ENCODE data around the gene RAB31.
"Not testable (repeated sequence)": the region's sequence is repeated elsewhere in the genome, so short reads cannot be mapped to it uniquely, and the experiment has no call there.

RAB31 gene

DNA sequence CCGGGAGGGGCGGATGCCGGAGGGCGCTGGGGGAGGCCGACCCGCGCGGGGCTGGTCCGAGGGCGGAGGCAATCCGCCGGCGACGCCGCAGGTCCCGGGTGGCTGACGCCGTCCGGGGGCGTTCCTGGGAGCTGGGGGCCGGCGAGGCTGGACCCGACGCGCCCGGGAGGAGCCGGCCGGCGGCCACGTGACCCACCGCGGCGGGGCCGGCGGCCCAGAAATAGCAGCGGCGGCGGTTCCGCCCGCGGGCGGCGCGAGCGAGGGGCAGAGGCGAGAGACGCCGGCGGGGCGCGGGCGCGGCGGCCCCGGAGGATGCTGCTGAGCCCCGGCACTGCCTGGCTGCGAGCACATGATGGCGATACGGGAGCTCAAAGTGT lies at the start of gene RAB31:
RAB31 (plus strand) TSS at position 245 of the 377 bp plus-strand sequence; CDS start at position 350, 105 bp downstream.
- peak in 47 of 51 donors; percentile 12 to 84 (median 64) for DNase-seq

DNA sequence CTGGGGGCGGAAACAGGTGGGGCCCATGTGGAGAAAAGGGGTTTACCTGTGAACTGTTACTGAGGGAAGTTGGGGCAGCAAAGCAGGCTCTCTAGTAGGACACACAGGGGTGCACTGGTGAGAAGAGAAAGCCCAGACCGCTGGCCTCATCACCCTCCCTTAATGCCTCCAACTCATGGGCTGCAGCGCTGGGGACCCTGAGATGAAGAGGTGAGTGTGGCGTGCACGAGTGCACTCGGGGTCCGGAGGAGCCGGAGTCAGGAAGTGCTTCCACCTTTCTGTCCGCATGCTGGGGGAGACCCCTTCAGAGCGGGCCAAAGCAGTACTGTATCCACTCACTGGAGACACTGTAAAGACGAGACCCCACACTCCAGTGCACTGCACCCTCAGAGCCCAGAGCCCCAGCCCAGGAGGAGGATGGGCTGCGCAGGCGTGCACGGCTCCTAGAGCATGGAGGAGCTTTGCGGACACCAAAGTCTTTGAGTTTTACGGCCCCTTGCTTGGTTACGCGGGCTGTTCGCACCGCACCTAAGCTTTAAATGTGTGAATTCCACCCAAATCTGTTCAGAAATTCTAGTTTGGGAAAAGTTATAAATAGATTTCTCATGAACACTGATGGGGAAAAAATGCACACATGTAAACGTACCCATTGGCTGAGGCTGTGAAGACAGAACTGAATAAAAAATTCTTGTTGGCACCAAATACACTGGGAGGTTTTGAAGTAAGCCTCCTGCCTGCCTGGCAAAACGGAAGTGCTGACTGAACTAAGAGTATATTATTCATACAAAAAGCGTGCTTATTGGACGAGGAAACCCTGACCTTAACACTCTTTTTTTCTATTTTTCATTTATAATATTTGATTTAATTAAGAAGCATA lies 48.4 kb upstream of the RAB31 start:
- DNase-seq: no peak

DNA sequence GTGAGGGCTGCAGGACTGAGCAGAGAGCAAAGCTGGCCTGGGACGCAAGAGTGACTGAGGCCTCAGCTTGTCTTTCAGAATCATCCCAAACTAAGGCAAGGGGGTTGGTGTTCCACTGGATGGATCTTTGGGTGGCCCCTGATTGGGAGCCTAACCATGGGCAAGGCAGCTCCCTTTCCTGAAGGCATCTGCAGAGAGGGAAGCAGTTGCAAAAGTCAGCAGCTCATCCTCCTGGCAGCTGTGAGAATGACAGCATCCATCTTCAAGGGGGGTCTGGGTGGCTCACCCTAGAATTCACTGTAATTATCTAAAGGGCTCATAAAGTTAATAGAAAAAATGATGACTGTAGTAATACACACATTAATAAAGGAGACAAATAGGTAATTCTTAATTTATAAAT lies 46.5 kb upstream of the RAB31 start:
- DNase-seq: no peak

DNA sequence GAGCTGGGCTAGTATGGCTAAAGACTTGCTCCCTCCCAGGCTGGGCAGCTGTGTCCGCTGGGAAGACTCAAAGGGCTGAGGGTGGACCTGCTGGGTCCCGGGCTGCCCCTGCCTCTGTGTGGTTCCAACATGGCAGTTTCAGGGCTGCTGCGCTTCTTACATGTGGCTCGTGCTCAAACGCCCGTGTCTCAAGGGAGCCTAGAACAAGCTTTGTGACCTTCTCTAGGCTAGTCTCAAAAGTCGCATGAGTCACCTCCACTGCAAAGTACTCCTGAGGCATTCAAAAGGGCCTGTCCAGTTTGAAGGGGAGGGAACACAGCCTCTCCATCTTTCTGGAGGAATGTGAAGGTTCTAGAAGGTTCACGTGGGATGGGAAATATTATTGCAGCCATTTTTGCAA lies 44.7 kb upstream of the RAB31 start:
- DNase-seq: no peak

- no peak for DNase-seq
Observed at GRCh38 chr18:9665314-9665713, 42.8 kb upstream of the RAB31 start.

DNA sequence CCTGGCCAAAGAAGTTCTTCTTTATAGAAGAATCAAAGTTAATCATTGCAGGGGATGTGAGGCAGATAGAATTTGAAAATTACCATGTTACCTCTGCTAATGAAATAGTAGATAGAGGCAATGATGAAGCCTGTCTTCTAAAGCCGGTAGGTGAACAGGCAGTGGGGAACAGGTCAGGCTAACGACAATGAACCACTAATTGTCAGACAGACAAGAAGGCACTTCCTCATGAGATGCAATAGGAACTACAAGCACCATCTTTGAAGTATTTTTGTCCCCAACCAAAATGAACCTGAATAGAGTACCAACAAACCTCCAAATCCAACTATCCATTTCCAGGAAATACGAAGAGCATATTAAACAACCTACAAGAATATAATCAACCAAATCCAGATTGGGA lies 41.6 kb upstream of the RAB31 start:
- no peak for DNase-seq

DNA sequence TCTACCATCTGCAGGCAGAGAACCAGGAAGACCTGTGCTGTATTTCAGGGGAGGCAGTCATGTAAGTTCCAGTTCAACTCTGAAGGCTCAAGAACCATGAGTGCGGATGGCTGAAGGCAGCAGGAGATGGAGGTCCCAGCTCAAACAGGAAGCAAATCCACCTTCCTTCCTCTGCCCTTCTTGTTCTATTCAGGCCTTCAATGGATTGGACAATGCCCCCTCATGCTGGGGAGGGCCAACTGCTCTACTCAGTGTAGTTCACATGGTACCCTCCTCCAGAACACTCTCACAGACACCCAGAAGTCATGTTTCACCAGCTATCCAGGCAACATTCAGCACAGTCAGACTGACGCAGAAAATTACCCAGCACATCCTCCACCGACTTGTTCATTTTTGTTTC lies 39.1 kb upstream of the RAB31 start:
- DNase-seq: no peak

GRCh38 chr18:9671214-9671613 lies 36.9 kb upstream of the RAB31 start:
- DNase-seq: no peak

GRCh38 chr18:9673296-9674251 lies 34.5 kb upstream of the RAB31 start:
- peak in 7 of 51 donors; percentile 3 to 10 (median 5) for DNase-seq

DNA sequence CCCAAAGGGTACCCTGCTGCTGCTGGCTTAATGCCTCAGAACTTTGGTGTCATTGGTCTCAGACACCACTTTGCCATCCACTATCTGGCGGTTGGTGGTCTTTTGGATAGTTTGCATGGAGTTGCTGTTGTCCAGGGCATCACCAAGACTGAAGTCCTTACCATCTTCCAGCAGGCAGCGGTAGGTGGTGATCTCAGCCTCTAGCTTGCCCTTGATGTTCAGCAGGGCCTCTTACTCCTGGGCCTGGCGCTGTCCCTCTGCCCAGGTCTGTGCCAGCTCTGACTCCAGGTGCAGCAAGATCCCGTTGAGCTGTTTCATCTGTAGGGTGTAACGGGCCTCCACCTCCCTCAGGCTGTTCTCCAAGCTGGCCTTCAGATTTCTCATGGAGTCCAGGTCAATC lies 29.9 kb upstream of the RAB31 start:
- not testable (repeated sequence) for DNase-seq

- DNase-seq: no peak
Observed at GRCh38 chr18:9679125-9679524, 29.0 kb upstream of the RAB31 start.

DNA sequence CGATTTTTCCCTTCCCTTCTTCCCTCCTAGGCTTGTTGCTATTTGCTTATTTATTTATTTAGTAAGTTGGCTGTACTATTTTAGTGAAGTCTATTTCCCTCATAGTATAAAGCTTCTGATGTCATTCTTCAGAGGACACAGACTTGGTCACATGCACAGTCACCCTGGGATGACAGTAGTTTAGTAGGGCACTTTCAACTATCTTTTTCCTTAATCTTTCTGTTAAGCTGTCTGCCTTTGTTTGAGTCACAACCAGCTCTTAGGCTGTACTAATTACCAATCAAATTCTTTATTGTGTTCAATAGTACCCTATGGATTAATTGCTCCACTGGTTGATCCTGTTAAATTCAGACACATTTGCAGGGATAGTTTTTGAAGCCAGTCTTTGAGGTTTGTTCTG lies 26.9 kb upstream of the RAB31 start:
- DNase-seq: no peak

- no peak for DNase-seq
Observed at GRCh38 chr18:9682572-9682971, 25.5 kb upstream of the RAB31 start.

DNA sequence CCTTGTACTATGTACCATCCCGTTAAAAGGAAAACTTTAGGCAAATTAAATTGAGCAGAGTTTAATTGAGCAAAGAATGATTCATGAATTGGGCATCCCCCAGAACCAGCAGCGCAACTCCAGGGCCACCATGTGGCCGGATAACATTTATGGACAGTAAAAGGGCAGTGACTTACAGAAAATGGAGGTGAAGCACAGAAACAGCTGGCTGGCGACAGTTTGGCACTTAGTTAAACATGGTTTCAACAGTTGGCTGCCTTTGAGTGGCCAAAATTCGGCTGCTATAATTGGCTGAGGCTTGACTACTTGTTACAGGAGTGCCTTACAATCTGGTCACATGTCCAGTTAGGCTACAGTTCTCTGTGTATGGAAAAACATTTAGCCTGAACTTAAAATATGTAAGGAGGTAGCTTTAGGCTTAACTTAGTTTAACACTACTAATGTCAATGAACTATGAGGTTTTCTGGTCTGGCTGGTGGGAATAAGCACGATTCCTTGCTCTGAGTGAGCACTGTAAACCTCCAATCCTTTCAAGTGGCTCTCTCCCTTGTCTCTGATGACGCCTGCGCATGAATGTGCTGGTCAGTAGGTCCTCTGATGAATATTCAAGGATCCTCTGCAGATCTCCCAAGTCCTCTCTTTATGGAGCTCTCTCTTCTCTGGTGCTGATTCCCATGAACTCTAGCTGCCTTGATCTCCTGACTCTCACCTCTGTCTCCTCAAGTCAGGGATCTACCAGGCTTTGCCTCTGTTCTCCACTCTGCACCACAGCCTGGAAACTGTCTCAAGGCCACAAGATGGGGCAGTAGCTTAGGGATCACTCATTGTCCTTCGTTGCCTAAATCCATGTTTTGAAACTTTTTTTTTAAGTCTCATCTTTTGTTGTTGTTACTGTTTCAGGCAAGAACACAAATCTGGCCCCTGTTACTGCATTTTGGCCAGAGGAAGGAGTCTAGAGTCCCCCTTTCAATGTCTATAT lies 24.4 kb upstream of the RAB31 start:
- peak in 12 of 51 donors; percentile 11 to 47 (median 24) for DNase-seq

DNA sequence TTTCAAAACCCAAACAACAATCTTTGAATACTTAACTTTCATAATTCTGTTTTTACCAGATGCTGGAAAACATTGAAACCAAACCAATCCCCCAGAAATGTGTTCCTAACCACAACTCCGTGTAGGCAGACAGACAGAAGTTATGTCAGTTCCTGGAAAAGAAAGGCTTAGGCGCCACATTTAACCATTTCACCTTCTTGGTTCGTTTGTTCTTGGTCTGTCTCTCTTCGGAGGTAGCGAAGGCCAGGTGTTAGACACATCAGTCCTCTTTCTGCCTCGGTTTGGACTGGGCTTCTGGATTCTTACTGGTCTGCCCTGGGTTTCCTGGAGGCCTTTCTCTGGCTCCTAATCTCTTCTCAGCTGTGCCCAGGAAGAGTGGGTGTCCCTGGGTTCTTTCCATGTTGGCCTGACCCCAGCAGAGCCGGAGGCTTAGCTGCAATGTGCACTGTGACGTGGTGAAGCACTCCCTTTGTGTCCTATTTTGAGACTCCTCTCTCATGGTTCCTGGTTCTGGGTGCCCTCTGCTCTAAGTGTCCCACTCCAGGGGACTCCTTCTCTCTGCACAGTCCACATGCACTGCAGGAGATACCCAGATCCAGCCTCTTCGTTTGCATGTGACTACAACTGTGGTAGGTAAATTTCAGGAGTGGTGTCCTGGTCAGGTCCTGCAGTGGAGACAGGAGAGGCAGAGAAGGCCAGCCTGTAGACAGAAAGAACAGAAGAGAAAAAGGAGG lies 23.1 kb upstream of the RAB31 start:
- DNase-seq: peak in 1 of 51 donors; percentile 14

- no peak for DNase-seq
Observed at GRCh38 chr18:9685615-9685890, 22.5 kb upstream of the RAB31 start.

DNA sequence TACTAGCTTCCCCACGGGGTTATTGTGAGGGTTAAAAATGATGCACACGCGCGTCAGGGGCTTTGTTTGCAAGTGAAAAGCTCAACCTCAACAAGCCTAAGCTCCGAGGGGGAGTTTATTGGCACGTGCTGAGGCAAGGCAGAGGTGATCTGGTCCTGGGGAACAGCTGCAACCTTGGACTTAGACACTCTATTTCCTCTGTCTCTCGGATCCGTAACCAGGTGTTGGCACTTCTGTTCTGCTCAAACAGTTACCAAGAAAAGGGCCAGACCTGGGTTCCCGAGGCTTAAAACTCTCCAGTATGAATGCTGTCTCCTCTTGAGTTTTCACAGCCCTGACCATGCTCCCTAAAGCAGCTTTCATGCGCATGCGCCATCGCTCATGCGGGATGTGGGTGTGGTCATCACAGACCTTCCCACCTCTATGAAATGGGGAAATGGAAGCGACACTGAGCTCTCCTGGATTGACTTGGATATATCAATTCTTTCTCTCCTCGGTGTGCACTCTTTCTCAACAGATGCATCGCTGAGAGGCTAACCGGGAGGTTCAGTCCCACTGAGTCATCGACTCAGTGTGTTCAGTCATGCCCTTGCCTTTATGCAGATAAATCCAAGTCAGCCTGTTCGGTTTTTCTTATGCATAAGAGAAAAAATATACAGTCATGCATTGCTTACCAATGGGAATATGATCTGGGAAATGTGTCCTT lies 19.9 kb upstream of the RAB31 start:
- no peak for DNase-seq

GRCh38 chr18:9689253-9689652 lies 18.8 kb upstream of the RAB31 start:
- DNase-seq: no peak

DNA sequence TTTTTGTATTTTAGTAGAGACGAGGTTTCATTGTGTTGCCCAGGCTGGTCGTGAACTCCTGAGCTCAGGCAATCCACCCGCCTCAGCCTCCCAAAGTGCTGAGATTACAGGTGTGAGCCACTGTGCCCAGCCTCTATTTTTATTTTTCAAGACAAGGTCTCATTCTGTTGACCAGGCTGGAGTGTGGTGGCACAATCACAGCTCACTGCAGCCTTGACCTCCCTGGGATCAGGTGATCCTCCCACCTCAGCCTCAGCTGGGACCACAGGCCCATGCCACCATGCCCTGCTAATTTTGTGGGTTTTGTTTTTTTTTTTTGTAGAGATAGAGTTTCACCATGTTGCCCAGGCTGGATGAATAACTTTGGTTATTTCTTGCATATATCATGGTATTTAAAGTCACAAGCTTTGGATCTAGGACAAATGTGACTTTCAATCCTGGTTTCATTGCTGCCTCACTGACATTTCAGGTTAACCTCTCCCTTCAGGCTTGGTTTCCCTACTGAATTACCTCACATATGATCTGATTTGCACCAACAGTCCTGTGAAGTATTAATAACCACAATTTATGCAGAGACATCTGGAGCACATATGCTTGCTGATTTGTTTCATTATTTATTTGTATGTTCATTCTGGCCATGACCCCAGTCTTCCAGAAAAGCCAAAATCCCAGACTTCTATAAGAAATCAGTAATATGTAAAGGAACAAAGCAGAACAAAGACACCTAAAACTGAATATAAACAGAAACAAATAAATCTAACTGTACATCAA lies 17.5 kb upstream of the RAB31 start:
- DNase-seq: no peak
